Common myeloid progenitor, CD34-positive (primary cell): ENCODE measurements around the gene GTSF1L.

Experiments
- CTCF ChIA-PET: fragments of 350-600 bp; sonication (Branson Sonifier 250); formaldehyde crosslinking; loops from one replicate; lab custom pipeline; 2021; ENCODE audit warnings: antibody characterized with exemption; lab: Charles Lee
- POLR2A ChIA-PET: fragments of 350-600 bp; sonication (Branson Sonifier 250); formaldehyde crosslinking; loops from one replicate; lab custom pipeline; 2021; ENCODE audit warnings: antibody characterized with exemption; lab: Charles Lee
- DNase-seq, 3 donors: peaks; one replicate each; pipeline versions ENCODE4 v3.0.0 to v3.0.0-alpha.2; 2013
- H3K27ac ChIP-seq, 2 experiments: 1 replicate in 1 of 2; 2 replicates in 1 of 2; pipeline ENCODE4 v1.7.0; 2013; ENCODE audit warnings: inconsistent platforms in 2 of 2, low read length in 2 of 2, mild to moderate bottlenecking in 2 of 2, low read depth in 1 of 2, moderate library complexity in 1 of 2; ENCODE audit not compliant: severe bottlenecking in 2 of 2, insufficient read depth in 1 of 2, poor library complexity in 1 of 2
- H3K27me3 ChIP-seq, 5 experiments: replicated peaks in 2 of 5; 1 replicate in 3 of 5; 2 replicates in 2 of 5; pipeline versions ENCODE4 v1.6.1 to v1.7.0; 2013; ENCODE audit warnings: low read length in 4 of 5, mild to moderate bottlenecking in 2 of 5, moderate library complexity in 2 of 5, inconsistent platforms in 1 of 5; ENCODE audit not compliant: insufficient read depth in 5 of 5, control insufficient read depth in 4 of 5
- H3K36me3 ChIP-seq, 4 experiments: 1 replicate in 2 of 4; 2 replicates in 2 of 4; pipeline versions ENCODE4 v1.6.1 to v1.7.0; 2013; ENCODE audit warnings: low read length in 3 of 4, control low read depth in 1 of 4, mild to moderate bottlenecking in 1 of 4; ENCODE audit not compliant: control insufficient read depth in 4 of 4, insufficient read depth in 4 of 4
- H3K4me1 ChIP-seq, 4 experiments: 1 replicate in 3 of 4; 2 replicates in 1 of 4; pipeline versions ENCODE4 v1.6.1 to v1.7.1; 2013; ENCODE audit warnings: low read length in 3 of 4, mild to moderate bottlenecking in 3 of 4, control low read depth in 1 of 4, inconsistent platforms in 1 of 4, moderate library complexity in 1 of 4; ENCODE audit not compliant: control insufficient read depth in 4 of 4, insufficient read depth in 4 of 4; ENCODE audit errors: control extremely low read depth in 1 of 4
- H3K4me3 ChIP-seq, 7 experiments: 1 replicate in 4 of 7; 2 replicates in 3 of 7; pipeline versions ENCODE4 v1.5.1 to v1.7.0; 2013; ENCODE audit warnings: mild to moderate bottlenecking in 7 of 7, low read length in 6 of 7, moderate library complexity in 6 of 7, inconsistent platforms in 2 of 7, low read depth in 2 of 7, control low read depth in 1 of 7; ENCODE audit not compliant: insufficient read depth in 4 of 7, control insufficient read depth in 1 of 7; ENCODE audit errors: extremely low read depth in 1 of 7
- H3K9me3 ChIP-seq, 5 experiments: 1 replicate in 4 of 5; 2 replicates in 1 of 5; pipeline versions ENCODE4 v1.6.1 to v1.7.1; 2013; ENCODE audit warnings: low read length in 4 of 5, mild to moderate bottlenecking in 2 of 5, inconsistent platforms in 1 of 5, low read depth in 1 of 5, moderate library complexity in 1 of 5; ENCODE audit not compliant: control insufficient read depth in 4 of 5, insufficient read depth in 2 of 5; ENCODE audit errors: control extremely low read depth in 1 of 5
- WGBS: methylation state at CpG from one replicate; pipeline ENCODE4 v1.1.5; 2013; ENCODE audit not compliant: insufficient coverage; 5-methylcytosine and 5-hydroxymethylcytosine counted together

Gene GTSF1L

DNA sequence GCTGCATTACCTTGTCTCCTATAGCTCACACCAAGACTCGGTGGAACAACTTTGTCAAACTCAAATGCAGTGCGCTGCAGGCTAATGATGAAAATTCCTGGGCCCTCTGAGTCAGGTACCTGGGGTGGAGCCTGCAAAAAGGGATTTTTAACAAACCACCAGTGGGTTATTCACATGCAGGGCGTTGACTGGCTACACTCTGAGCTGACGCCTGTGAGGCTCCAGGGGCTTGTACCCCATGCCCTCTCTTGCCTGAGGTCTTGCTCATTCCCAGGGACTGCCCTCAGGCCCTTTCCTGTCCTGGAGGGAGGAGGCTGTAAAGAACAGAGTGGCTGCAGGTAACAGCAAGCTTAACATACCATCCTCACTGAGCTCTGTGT lies 9.2 kb downstream of the GTSF1L start:
- 100% methylated on average over 4 of the region's 4 CpGs for WGBS
- Histone ChIP-seq H3K4me3 (no peak overlapping the region), H3K27ac (no peak overlapping the region), H3K36me3 (peaks cover 0 to 37% (median 6%) of the 10 kb centered on the region in 4 experiments), H3K27me3 (peaks cover 0 to 9% (median 2%) of the 10 kb centered on the region in 5 experiments), H3K4me1 (no peaks in the 10 kb centered on the region), H3K9me3 (no peaks in the 10 kb centered on the region)
- ChIA-PET POLR2A (no interaction called here), CTCF (no interaction called here)
- DNase-seq = no peak

DNA sequence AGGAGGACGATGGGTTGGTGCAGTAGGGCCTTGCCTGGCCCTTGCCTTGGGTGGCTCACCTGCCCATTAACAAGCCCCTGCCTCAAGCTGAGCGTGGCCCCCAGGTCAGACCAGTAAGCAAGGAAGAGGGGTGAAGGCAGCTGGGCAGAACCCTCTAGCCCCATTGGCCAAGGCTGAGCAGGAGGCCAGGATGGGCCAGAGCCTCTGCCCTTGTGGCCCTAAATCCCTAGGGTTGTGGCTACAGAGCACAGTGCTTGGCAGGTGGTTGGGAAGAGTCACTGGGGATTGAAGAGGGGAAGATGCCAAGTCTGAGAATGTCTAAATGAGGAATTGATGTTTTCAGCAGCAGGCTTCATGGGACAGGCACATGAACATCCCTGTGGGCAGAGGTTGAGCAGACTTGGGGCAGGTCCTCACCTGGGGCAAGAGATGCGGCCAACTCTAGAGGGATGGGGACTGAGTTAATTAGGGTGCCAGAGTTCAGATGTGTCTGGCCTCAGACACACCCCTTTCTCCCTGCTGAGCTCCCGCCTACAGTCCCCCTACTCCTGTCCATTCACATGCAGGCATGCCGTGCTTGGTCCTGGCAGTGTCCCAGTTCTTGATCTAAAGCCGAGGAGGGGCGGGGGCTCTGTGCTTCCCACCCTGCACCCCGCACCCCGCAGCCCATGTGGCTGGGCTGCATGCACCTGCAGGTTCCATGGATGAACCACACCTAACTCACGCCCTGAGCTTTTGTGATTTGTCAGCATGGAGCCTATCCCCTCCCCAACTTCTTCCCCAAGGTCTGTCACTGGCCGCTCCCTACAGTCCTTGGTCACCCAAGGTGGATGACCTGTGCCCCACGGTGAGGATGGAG lies 9.8 kb downstream of the GTSF1L start:
- Histone ChIP-seq H3K36me3 (peaks cover 0 to 43% (median 8%) of the 10 kb centered on the region in 4 experiments), H3K4me3 (no peak overlapping the region), H3K27ac (no peak overlapping the region), H3K9me3 (no peaks in the 10 kb centered on the region), H3K4me1 (no peaks in the 10 kb centered on the region), H3K27me3 (peaks cover 0 to 8% (median 2%) of the 10 kb centered on the region in 5 experiments)
- 95% methylated on average over 11 of the region's 12 CpGs for WGBS
- POLR2A ChIA-PET = interaction anchor here (0.5 kb wide), 1 partner anchor 622 kb away, joined by 3 read pairs; no protein-coding TSS in a partner anchor
- DNase-seq = no peak
- CTCF ChIA-PET = interaction anchor here (1.4 kb wide), 1 partner anchor 24 kb away, joined by 4 read pairs; no protein-coding TSS in a partner anchor

DNA sequence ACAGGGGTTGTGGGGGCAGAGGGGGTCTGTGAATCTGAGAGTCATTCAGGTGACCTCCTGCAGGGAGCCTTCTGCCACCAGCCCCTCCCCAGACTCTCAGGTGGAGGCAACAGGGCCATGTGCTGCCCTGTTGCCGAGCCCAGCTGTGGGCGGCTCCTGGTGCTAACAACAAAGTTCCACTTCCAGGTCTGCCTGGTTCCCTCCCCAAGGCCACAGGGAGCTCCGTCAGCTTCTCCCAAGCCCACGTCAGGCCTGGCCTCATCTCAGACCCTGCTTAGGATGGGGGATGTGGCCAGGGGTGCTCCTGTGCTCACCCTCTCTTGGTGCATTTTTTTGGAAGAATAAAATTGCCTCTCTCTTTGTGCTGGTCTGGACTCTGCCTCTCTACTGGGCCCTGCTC lies 10.7 kb downstream of the GTSF1L start:
- 100% methylated on average over 4 of the region's 4 CpGs for WGBS
- Histone ChIP-seq H3K4me1 (no peaks in the 10 kb centered on the region), H3K27me3 (no peaks in the 10 kb centered on the region), H3K9me3 (no peaks in the 10 kb centered on the region), H3K36me3 (peaks cover 0 to 51% (median 10%) of the 10 kb centered on the region in 4 experiments), H3K4me3 (no peak overlapping the region), H3K27ac (no peak overlapping the region)
- ChIA-PET POLR2A (interaction anchor here (0.5 kb wide), 1 partner anchor 622 kb away, joined by 3 read pairs; no protein-coding TSS in a partner anchor), CTCF (interaction anchor here (1.4 kb wide), 1 partner anchor 23 kb away, joined by 4 read pairs; no protein-coding TSS in a partner anchor)
- DNase-seq = no peak

DNA sequence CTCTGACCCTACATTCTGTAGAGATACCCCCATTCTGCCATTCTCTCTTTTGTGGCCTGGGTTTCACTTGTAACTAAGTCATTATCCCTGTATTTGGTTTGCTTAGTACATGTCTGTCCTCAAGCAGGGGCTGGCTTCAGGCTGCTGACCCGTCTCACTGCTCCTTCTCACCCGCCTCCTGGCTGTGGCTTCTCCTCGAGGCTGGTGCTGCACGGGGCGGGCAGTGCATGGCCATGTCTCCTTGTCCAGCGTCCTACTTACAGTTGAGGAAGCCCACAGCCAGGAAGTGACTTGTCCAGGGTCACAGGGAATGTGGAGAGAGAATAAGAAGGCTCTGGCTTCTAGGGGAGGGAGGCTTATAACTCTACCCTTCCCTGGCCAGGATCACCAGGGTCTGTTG lies 11.3 kb downstream of the GTSF1L start:
- Histone ChIP-seq H3K36me3 (peaks cover 0 to 57% (median 11%) of the 10 kb centered on the region in 4 experiments), H3K27ac (no peak overlapping the region), H3K9me3 (no peaks in the 10 kb centered on the region), H3K4me1 (no peaks in the 10 kb centered on the region), H3K4me3 (no peak overlapping the region), H3K27me3 (no peaks in the 10 kb centered on the region)
- ChIA-PET POLR2A (no interaction called here), CTCF (interaction anchor here (1.4 kb wide), 1 partner anchor 22 kb away, joined by 4 read pairs; no protein-coding TSS in a partner anchor)
- DNase-seq = no peak
- 96% methylated on average over 6 of the region's 6 CpGs for WGBS

DNA sequence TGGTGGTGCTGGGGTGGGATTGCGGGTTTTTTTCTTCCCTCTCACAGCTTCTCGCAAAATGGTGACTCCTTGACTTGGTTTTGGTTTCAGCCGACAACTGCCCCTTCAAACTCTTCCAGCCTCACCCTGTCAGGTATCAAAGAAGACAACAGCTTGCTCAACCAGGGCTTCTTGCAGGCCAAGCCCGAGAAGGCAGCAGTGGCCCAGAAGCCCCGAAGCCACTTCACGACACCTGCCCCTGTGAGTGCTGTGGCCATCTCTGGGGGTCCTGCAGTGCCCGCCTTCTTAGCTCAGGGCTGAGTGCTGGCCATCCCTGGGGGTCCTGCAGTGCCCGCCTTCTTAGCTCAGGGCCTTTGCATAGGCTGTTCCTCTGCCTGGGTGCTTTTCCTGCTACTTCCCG lies 11.8 kb downstream of the GTSF1L start:
- ChIA-PET POLR2A (no interaction called here), CTCF (no interaction called here)
- WGBS = 99% methylated on average over 9 of the region's 9 CpGs
- Histone ChIP-seq H3K27ac (no peak overlapping the region), H3K27me3 (no peaks in the 10 kb centered on the region), H3K36me3 (peaks cover 0 to 61% (median 13%) of the 10 kb centered on the region in 4 experiments), H3K4me3 (no peak overlapping the region), H3K9me3 (no peaks in the 10 kb centered on the region), H3K4me1 (no peaks in the 10 kb centered on the region)
- DNase-seq = no peak

DNA sequence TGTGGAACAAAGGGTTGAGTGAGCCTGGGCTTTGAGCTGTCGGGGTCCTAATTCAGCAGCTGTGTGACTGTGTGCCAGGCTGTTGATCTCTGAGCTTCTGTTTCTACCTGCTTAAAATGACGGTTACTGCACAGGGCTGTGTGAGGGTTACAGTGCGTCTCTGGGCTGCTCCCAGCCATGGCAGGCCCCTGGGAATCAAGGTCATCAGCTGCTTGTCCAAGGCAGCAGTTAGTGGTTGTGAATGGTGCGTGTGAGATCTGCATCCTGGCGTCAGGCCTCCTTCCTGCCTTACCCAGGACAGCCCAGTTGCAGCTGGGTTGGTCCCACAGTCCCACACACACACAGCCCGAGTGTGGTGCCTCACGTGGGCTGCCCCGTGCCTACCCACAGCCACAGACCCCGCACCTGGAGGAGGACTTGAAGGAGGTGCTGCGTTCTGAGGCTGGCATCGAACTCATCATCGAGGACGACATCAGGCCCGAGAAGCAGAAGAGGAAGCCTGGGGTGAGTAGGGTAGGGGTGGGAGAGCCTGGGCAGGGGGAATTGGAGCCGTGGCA lies 15.6 kb downstream of the GTSF1L start:
- ChIA-PET CTCF (interaction anchor here (0.7 kb wide), 1 partner anchor 17 kb away, joined by 4 read pairs; no protein-coding TSS in a partner anchor), POLR2A (no interaction called here)
- Histone ChIP-seq H3K4me3 (no peak overlapping the region), H3K36me3 (peaks cover 4 to 79% (median 16%) of the 10 kb centered on the region in 4 experiments), H3K27ac (no peak overlapping the region), H3K4me1 (no peaks in the 10 kb centered on the region), H3K9me3 (no peaks in the 10 kb centered on the region), H3K27me3 (no peaks in the 10 kb centered on the region)
- DNase-seq = no peak
- WGBS = 97% methylated on average over 13 of the region's 15 CpGs
